GM12892 (cell line): ENCODE results near the gene GANC.

ENCODE experiments used
- DNase-seq: peaks from one replicate; pipeline ENCODE4 v3.0.0; 2011; ENCODE audit not compliant: insufficient read length
- FAIRE-seq: peaks from 2 replicates; lab custom pipeline; 2011; peaks lifted over from hg19 to GRCh38; lab: Jason Lieb, UNC
- POLR2A ChIP-seq: IDR thresholded peaks from 2 replicates; pipeline ENCODE4 v1.6.1; 2011; ENCODE audit warnings: low read depth, low read length, control low read depth
- POLR2AphosphoS5 ChIP-seq: IDR thresholded peaks from 2 replicates; pipeline ENCODE4 v1.6.1; 2011; ENCODE audit warnings: low read depth, low read length, control low read depth
- TAF1 ChIP-seq: IDR thresholded peaks from 2 replicates; pipeline ENCODE4 v1.6.1; 2011; ENCODE audit warnings: low read depth, mild to moderate bottlenecking, control low read depth, low read length, borderline replicate concordance

The GANC gene

GRCh38 chr15:42375252-42375651 lies 102.3 kb downstream of the GANC start:
- DNase-seq (no peak), FAIRE-seq (no peak)
- TF ChIP-seq TAF1 (no peak), POLR2A (no peak), POLR2AphosphoS5 (no peak)

- DNase-seq (no peak), FAIRE-seq (no peak)
- TF ChIP-seq TAF1 = no peak
- no peak for TF ChIP-seq POLR2A
- TF ChIP-seq POLR2AphosphoS5 = no peak
These were observed 102.9 kb downstream of the GANC start for GRCh38 chr15:42375941-42376340.

- DNase-seq (no peak), FAIRE-seq (no peak)
- no peak for TF ChIP-seq POLR2AphosphoS5
- no peak for TF ChIP-seq POLR2A
- TF ChIP-seq TAF1 = no peak
These were observed 105.0 kb downstream of the GANC start for GRCh38 chr15:42378011-42378410.

DNA sequence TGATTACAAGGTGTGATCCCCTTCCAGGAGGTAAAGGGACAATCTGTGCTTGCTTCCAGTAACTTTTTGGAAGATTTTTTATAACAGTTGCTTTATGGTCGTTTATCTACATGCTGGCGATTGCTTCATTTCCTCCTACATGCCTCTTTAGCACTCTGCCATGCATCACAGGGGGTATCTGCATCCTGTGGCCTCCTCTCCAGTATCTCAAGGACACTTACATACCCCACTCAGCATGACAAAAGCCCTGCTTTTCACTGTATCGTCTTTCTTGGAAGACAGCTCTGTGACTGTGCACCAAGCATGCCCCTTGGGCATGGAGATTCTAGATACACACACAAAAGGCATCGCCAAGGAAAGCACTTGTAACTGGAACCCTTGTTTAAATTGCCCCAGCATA lies 111.6 kb downstream of the GANC start:
- TF ChIP-seq POLR2A (no peak), TAF1 (no peak), POLR2AphosphoS5 (no peak)
- no peak for DNase-seq
- no peak for FAIRE-seq

GRCh38 chr15:42385206-42385979 lies 112.4 kb downstream of the GANC start:
- no peak for FAIRE-seq
- TF ChIP-seq TAF1 (no peak), POLR2A (no peak), POLR2AphosphoS5 (no peak)
- DNase-seq = no peak

- DNase-seq (no peak), FAIRE-seq (no peak)
- TF ChIP-seq POLR2AphosphoS5 (no peak), POLR2A (no peak), TAF1 (no peak)
These were observed 113.1 kb downstream of the GANC start for GRCh38 chr15:42385980-42386700.

GRCh38 chr15:42387603-42388002 lies 114.6 kb downstream of the GANC start:
- FAIRE-seq = no peak
- TF ChIP-seq POLR2AphosphoS5 (no peak), POLR2A (no peak), TAF1 (no peak)
- no peak for DNase-seq

DNA sequence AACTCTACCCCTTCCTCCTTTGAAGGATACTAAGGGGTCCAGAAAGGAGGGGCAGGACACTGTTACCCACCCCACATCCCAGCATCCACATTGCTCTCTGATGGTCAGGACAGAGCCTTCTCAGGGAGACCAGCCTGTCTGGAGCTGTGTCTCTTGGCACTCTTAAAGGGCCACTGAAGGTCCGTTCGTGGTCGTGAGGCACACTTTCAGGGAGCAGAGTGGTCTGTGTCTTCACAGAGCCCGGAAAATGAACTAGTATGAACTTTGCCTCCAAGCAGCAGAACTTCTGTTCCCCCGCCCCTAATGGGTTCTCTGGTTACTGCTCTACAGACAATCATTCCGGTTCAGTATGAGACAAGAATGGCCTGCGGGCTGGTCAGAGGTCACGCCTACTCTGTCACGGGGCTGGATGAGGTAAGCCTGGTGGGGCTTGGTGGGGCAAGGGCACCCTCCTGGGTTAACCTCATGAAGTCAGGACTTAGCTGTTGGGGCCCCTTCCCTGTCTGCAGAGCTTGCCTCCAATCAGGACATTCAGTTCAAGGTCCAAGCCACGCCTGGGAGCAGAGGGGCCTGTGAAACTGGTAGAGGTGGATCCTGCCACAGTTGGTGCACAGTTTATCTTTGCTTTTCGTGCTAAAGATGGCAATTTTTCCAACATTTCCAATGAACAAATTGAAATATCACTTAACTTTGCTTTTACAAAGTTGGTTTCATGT lies 119.5 kb downstream of the GANC start:
- TF ChIP-seq POLR2AphosphoS5 (no peak), TAF1 (no peak), POLR2A (no peak)
- no peak for DNase-seq
- no peak for FAIRE-seq

GRCh38 chr15:42394106-42394505 lies 121.1 kb downstream of the GANC start:
- TF ChIP-seq TAF1 (no peak), POLR2A (no peak), POLR2AphosphoS5 (no peak)
- no peak for FAIRE-seq

GRCh38 chr15:42395838-42396237 lies 122.8 kb downstream of the GANC start:
- TF ChIP-seq POLR2AphosphoS5 = no peak
- no peak for TF ChIP-seq POLR2A
- no peak for TF ChIP-seq TAF1
- FAIRE-seq (no peak), DNase-seq (no peak)

More at GRCh38 chr15:42394106-42394505, 121.1 kb downstream of the GANC start:
- no peak for DNase-seq

- TF ChIP-seq POLR2A (no peak), TAF1 (no peak), POLR2AphosphoS5 (no peak)
- no peak for DNase-seq
- peak; percentile 21 for FAIRE-seq
These were observed 128.8 kb downstream of the GANC start for GRCh38 chr15:42401544-42402454.
